Measurements from ENCODE around the gene PGLYRP2.

PGLYRP2 gene

GRCh38 chr19:15456441-15456840, 22.9 kb downstream of the PGLYRP2 start:
- Histone ChIP-seq H2BK12ac (ENCODE audit: low read length) (no peak overlapping the region), H3K14ac (ENCODE audit: low read length) (no peak overlapping the region), H3K18ac (ENCODE audit: low read length) (no peak overlapping the region), H3K9me3 (ENCODE audit: insufficient read depth, low read depth, low read length) (peaks cover 29% of the 10 kb centered on the region), H3K4ac (ENCODE audit: low read depth, low read length) (no peak overlapping the region), H3K4me2 (ENCODE audit: low read length) (no peak overlapping the region), H3K27ac (ENCODE audit: low read depth, low read length) (no peak overlapping the region), H3K9ac (ENCODE audit: low read length) (no peak overlapping the region), H2BK120ac (ENCODE audit: insufficient read depth, low read length, poor library complexity) (no peak overlapping the region), H4K12ac (ENCODE audit: low read depth, low read length) (no peak overlapping the region), H3K79me2 (ENCODE audit: control insufficient read depth, insufficient read depth, low read length, poor library complexity) (no peaks in the 10 kb centered on the region), H3K23ac (ENCODE audit: low read length) (no peak overlapping the region), H3K27me3 (ENCODE audit: insufficient read depth, low read length) (peaks cover 46% of the 10 kb centered on the region), H4K91ac (ENCODE audit: low read depth, low read length) (no peak overlapping the region), H2BK5ac (ENCODE audit: low read depth, low read length, poor library complexity) (no peak overlapping the region), H2AK5ac (ENCODE audit: low read length) (no peak overlapping the region), H3K79me1 (ENCODE audit: low read length) (no peaks in the 10 kb centered on the region), H3K4me1 (ENCODE audit: control insufficient read depth in 1 of 2, insufficient read depth in 2 of 2, low read length in 2 of 2) (peaks cover 6 to 10% of the 10 kb centered on the region in 2 experiments), H3K36me3 (ENCODE audit: control insufficient read depth in 1 of 2, insufficient read depth in 2 of 2, low read length in 2 of 2) (no peaks in the 10 kb centered on the region), H3K4me3 (ENCODE audit: low read depth, low read length) (no peak overlapping the region), H2AFZ (ENCODE audit: insufficient read depth, low read length, poor library complexity) (no peak overlapping the region), H4K8ac (ENCODE audit: low read depth, low read length) (no peak overlapping the region)
- WGBS (ENCODE audit: extremely low coverage, insufficient coverage, insufficient read length): no CpG with 5 or more reads among the region's 14 CpGs
- no peak for DNase-seq

GRCh38 chr19:15455996-15456395, 23.3 kb downstream of the PGLYRP2 start:
- no peak for DNase-seq
- no peak overlapping the region for H2AFZ ChIP-seq (ENCODE audit: insufficient read depth, low read length, poor library complexity)
- no peak overlapping the region for H2BK120ac ChIP-seq (ENCODE audit: insufficient read depth, low read length, poor library complexity)
- H3K18ac ChIP-seq (ENCODE audit: low read length): no peak overlapping the region
- peaks cover 46% of the 10 kb centered on the region for H3K27me3 ChIP-seq (ENCODE audit: insufficient read depth, low read length)
- no peaks in the 10 kb centered on the region for H3K79me2 ChIP-seq (ENCODE audit: control insufficient read depth, insufficient read depth, low read length, poor library complexity)
- H3K9me3 ChIP-seq (ENCODE audit: insufficient read depth, low read depth, low read length): peaks cover 29% of the 10 kb centered on the region
- no peak overlapping the region for H2BK5ac ChIP-seq (ENCODE audit: low read depth, low read length, poor library complexity)
- H3K23ac ChIP-seq (ENCODE audit: low read length): no peak overlapping the region
- H4K8ac ChIP-seq (ENCODE audit: low read depth, low read length): no peak overlapping the region
- no peak overlapping the region for H4K91ac ChIP-seq (ENCODE audit: low read depth, low read length)
- no peaks in the 10 kb centered on the region for H3K36me3 ChIP-seq (ENCODE audit: control insufficient read depth in 1 of 2, insufficient read depth in 2 of 2, low read length in 2 of 2)
- no peak overlapping the region for H2AK5ac ChIP-seq (ENCODE audit: low read length)
- no peak overlapping the region for H3K27ac ChIP-seq (ENCODE audit: low read depth, low read length)
- no peak overlapping the region for H3K14ac ChIP-seq (ENCODE audit: low read length)
- H2BK12ac ChIP-seq (ENCODE audit: low read length): no peak overlapping the region
- no peak overlapping the region for H3K4me2 ChIP-seq (ENCODE audit: low read length)
- H4K12ac ChIP-seq (ENCODE audit: low read depth, low read length): no peak overlapping the region
- no peaks in the 10 kb centered on the region for H3K79me1 ChIP-seq (ENCODE audit: low read length)
- no peak overlapping the region for H3K4ac ChIP-seq (ENCODE audit: low read depth, low read length)
- WGBS (ENCODE audit: extremely low coverage, insufficient coverage, insufficient read length): no CpG with 5 or more reads among the region's 9 CpGs
- H3K9ac ChIP-seq (ENCODE audit: low read length): no peak overlapping the region
- H3K4me3 ChIP-seq (ENCODE audit: low read depth, low read length): no peak overlapping the region
- H3K4me1 ChIP-seq (ENCODE audit: control insufficient read depth in 1 of 2, insufficient read depth in 2 of 2, low read length in 2 of 2): peaks cover 6 to 10% of the 10 kb centered on the region in 2 experiments

GRCh38 chr19:15453906-15454860, 25.1 kb downstream of the PGLYRP2 start:
- Histone ChIP-seq H3K9ac (ENCODE audit: low read length) (no peak overlapping the region), H2BK5ac (ENCODE audit: low read depth, low read length, poor library complexity) (no peak overlapping the region), H2BK120ac (ENCODE audit: insufficient read depth, low read length, poor library complexity) (no peak overlapping the region), H3K27ac (ENCODE audit: low read depth, low read length) (no peak overlapping the region), H4K8ac (ENCODE audit: low read depth, low read length) (no peak overlapping the region), H3K23ac (ENCODE audit: low read length) (no peak overlapping the region), H3K18ac (ENCODE audit: low read length) (no peak overlapping the region), H3K4ac (ENCODE audit: low read depth, low read length) (no peak overlapping the region), H3K9me3 (ENCODE audit: insufficient read depth, low read depth, low read length) (peaks cover 29% of the 10 kb centered on the region), H4K12ac (ENCODE audit: low read depth, low read length) (no peak overlapping the region), H3K14ac (ENCODE audit: low read length) (no peak overlapping the region), H2AFZ (ENCODE audit: insufficient read depth, low read length, poor library complexity) (no peak overlapping the region), H2BK12ac (ENCODE audit: low read length) (no peak overlapping the region), H3K4me1 (ENCODE audit: control insufficient read depth in 1 of 2, insufficient read depth in 2 of 2, low read length in 2 of 2) (peaks cover 8 to 11% of the 10 kb centered on the region in 2 experiments), H4K91ac (ENCODE audit: low read depth, low read length) (no peak overlapping the region), H3K27me3 (ENCODE audit: insufficient read depth, low read length) (peaks cover 42% of the 10 kb centered on the region), H3K4me2 (ENCODE audit: low read length) (no peak overlapping the region), H3K4me3 (ENCODE audit: low read depth, low read length) (no peak overlapping the region), H2AK5ac (ENCODE audit: low read length) (no peak overlapping the region), H3K79me1 (ENCODE audit: low read length) (no peaks in the 10 kb centered on the region), H3K36me3 (ENCODE audit: control insufficient read depth in 1 of 2, insufficient read depth in 2 of 2, low read length in 2 of 2) (no peaks in the 10 kb centered on the region), H3K79me2 (ENCODE audit: control insufficient read depth, insufficient read depth, low read length, poor library complexity) (no peaks in the 10 kb centered on the region)
- WGBS (ENCODE audit: extremely low coverage, insufficient coverage, insufficient read length): 100% methylated on average over 1 of the region's 17 CpGs
- no peak for DNase-seq

- peak overlapping the region; percentile 30 for H2AFZ ChIP-seq (ENCODE audit: insufficient read depth, low read length, poor library complexity)
- H3K27me3 ChIP-seq (ENCODE audit: insufficient read depth, low read length): peaks cover 38% of the 10 kb centered on the region
- no peak overlapping the region for H2BK5ac ChIP-seq (ENCODE audit: low read depth, low read length, poor library complexity)
- no peak overlapping the region for H2AK5ac ChIP-seq (ENCODE audit: low read length)
- no peak overlapping the region for H3K14ac ChIP-seq (ENCODE audit: low read length)
- no peak overlapping the region for H3K4me3 ChIP-seq (ENCODE audit: low read depth, low read length)
- H3K36me3 ChIP-seq (ENCODE audit: control insufficient read depth in 1 of 2, insufficient read depth in 2 of 2, low read length in 2 of 2): no peaks in the 10 kb centered on the region
- H3K23ac ChIP-seq (ENCODE audit: low read length): no peak overlapping the region
- no peak for DNase-seq
- no peak overlapping the region for H4K12ac ChIP-seq (ENCODE audit: low read depth, low read length)
- H3K9me3 ChIP-seq (ENCODE audit: insufficient read depth, low read depth, low read length): peaks cover 28% of the 10 kb centered on the region
- no peak overlapping the region for H3K18ac ChIP-seq (ENCODE audit: low read length)
- H3K4me2 ChIP-seq (ENCODE audit: low read length): no peak overlapping the region
- H3K4ac ChIP-seq (ENCODE audit: low read depth, low read length): no peak overlapping the region
- no peak overlapping the region for H3K27ac ChIP-seq (ENCODE audit: low read depth, low read length)
- H4K8ac ChIP-seq (ENCODE audit: low read depth, low read length): no peak overlapping the region
- H2BK120ac ChIP-seq (ENCODE audit: insufficient read depth, low read length, poor library complexity): no peak overlapping the region
- H3K79me1 ChIP-seq (ENCODE audit: low read length): no peaks in the 10 kb centered on the region
- H2BK12ac ChIP-seq (ENCODE audit: low read length): no peak overlapping the region
- no peaks in the 10 kb centered on the region for H3K79me2 ChIP-seq (ENCODE audit: control insufficient read depth, insufficient read depth, low read length, poor library complexity)
- H4K91ac ChIP-seq (ENCODE audit: low read depth, low read length): no peak overlapping the region
- no CpG with 5 or more reads among the region's 44 CpGs for whole genome bisulfite sequencing (ENCODE audit: extremely low coverage, insufficient coverage, insufficient read length)
- H3K9ac ChIP-seq (ENCODE audit: low read length): no peak overlapping the region
- H3K4me1 ChIP-seq (ENCODE audit: control insufficient read depth in 1 of 2, insufficient read depth in 2 of 2, low read length in 2 of 2): peaks cover 11 to 12% of the 10 kb centered on the region in 2 experiments
These were observed 26.2 kb downstream of the PGLYRP2 start for GRCh38 chr19:15453091-15453578.

Measured in trophoblast cell (in vitro differentiated cells and primary cell).